ENCODE measurements around the gene ADGRG6. TPM values are rescaled to one million over a fixed set of nuclear protein-coding genes. Genes with fewer than 3 reads are reported as not detected.

The ADGRG6 gene
- total RNA-seq, 1 experiment from 2014 or later: 30.3 TPM

- no peak for DNase-seq
- Histone ChIP-seq H3K4me1 (replicated peaks; ENCODE audit: insufficient read depth) (peaks cover 11% of the 10 kb centered on the region), H3K27me3 (ENCODE audit: insufficient read depth, low read depth) (no peaks in the 10 kb centered on the region), H3K36me3 (ENCODE audit: low read depth) (no peaks in the 10 kb centered on the region), H3K79me2 (ENCODE audit: low read depth) (no peaks in the 10 kb centered on the region), H3K4me2 (no peak overlapping the region), H4K20me1 (ENCODE audit: insufficient read depth) (no peaks in the 10 kb centered on the region), H2AFZ (no peak overlapping the region), H3K9me3 (ENCODE audit: insufficient read depth, low read depth) (no peaks in the 10 kb centered on the region), H3K4me3 (no peak overlapping the region), H3K27ac (no peak overlapping the region), H3F3A (ENCODE audit: insufficient read depth, low read depth) (peaks cover 1% of the 10 kb centered on the region; the same call in 1 of the 2 replicates), H3K9me2 (ENCODE audit: insufficient read depth) (no peaks in the 10 kb centered on the region; the same call in 1 of the 2 replicates)
- intact Hi-C loops (cut with micrococcal nuclease; ENCODE audit: unreplicated experiment): no loop called here
- no TSS peak for BruUV-seq (replicated peaks)
- ChIA-PET POLR2A (ENCODE audit: unreplicated experiment) (no interaction called here), CTCF (no interaction called here)
- TF ChIP-seq CTCF (conservative IDR thresholded peaks at IDR 0.05): no peak
- no peak for TF ChIP-seq EZH2 (IDR thresholded peaks at IDR 0.05; ENCODE audit: low read depth)
These were observed 65.8 kb downstream of the ADGRG6 start for GRCh38 chr6:142367501-142368018.

GRCh38 chr6:142369266-142369665 lies 67.5 kb downstream of the ADGRG6 start:
- Histone ChIP-seq H3K4me2 (no peak overlapping the region), H3K27me3 (ENCODE audit: insufficient read depth, low read depth) (no peaks in the 10 kb centered on the region), H3K27ac (no peak overlapping the region), H3K9me3 (ENCODE audit: insufficient read depth, low read depth) (no peaks in the 10 kb centered on the region), H3K4me1 (replicated peaks; ENCODE audit: insufficient read depth) (peaks cover 27% of the 10 kb centered on the region), H3K79me2 (ENCODE audit: low read depth) (no peaks in the 10 kb centered on the region), H4K20me1 (ENCODE audit: insufficient read depth) (no peaks in the 10 kb centered on the region), H3K36me3 (ENCODE audit: low read depth) (no peaks in the 10 kb centered on the region), H3K4me3 (no peak overlapping the region), H2AFZ (no peak overlapping the region), H3F3A (ENCODE audit: insufficient read depth, low read depth) (peaks cover 9% of the 10 kb centered on the region; the same call in 1 of the 2 replicates), H3K9me2 (ENCODE audit: insufficient read depth) (no peaks in the 10 kb centered on the region; the same call in 1 of the 2 replicates)
- ChIA-PET POLR2A (ENCODE audit: unreplicated experiment) (no interaction called here), CTCF (no interaction called here)
- intact Hi-C loops (cut with micrococcal nuclease; ENCODE audit: unreplicated experiment): no loop called here
- no peak for DNase-seq
- no TSS peak for BruUV-seq (replicated peaks)
- no peak for TF ChIP-seq EZH2 (IDR thresholded peaks at IDR 0.05; ENCODE audit: low read depth)
- no peak for TF ChIP-seq CTCF (conservative IDR thresholded peaks at IDR 0.05)

DNA sequence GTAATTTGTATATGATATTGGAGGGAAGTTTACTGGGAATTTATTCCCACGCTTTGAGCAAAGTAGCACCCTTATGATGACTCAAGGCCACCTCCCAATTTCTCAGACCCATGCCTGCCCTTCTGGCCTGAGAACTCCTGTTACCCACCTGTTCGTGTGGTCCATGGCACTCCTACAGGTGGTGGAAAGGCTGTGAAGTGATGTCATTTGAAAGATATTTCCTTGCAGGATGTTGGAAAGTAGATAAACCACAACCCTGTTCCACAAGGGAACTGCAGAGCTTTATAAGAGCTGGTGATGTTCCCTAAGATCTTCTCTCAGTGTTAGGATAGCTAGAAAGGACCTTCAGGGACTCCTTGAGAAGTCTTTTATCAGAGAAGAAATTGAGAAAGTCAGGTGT lies 70.5 kb downstream of the ADGRG6 start:
- CTCF ChIA-PET: interaction anchor here (0.6 to 1.1 kb wide), 2 partner anchors 17 to 48 kb away, joined by 3 to 4 read pairs; no protein-coding TSS in a partner anchor
- no peak for TF ChIP-seq CTCF (conservative IDR thresholded peaks at IDR 0.05)
- no peak for TF ChIP-seq EZH2 (IDR thresholded peaks at IDR 0.05; ENCODE audit: low read depth)
- no TSS peak for BruUV-seq (replicated peaks)

More for the DNA sequence above, 70.5 kb downstream of the ADGRG6 start:
- no peaks in the 10 kb centered on the region for H3K9me3 ChIP-seq (ENCODE audit: insufficient read depth, low read depth)
- no peaks in the 10 kb centered on the region; the same call in 1 of the 2 replicates for H3K9me2 ChIP-seq (ENCODE audit: insufficient read depth)
- intact Hi-C loops (cut with micrococcal nuclease; ENCODE audit: unreplicated experiment): loop anchor here (1.0 to 10.0 kb wide), 2 partner anchors 130 to 1302 kb away; partner anchors contain the start of gene PHACTR2
- H3K27me3 ChIP-seq (ENCODE audit: insufficient read depth, low read depth): no peaks in the 10 kb centered on the region
- peaks cover 53% of the 10 kb centered on the region for H3K4me1 ChIP-seq (replicated peaks; ENCODE audit: insufficient read depth)
- DNase-seq: peak; percentile 68 to 95
- no peaks in the 10 kb centered on the region for H4K20me1 ChIP-seq (ENCODE audit: insufficient read depth)
- H3K36me3 ChIP-seq (ENCODE audit: low read depth): no peaks in the 10 kb centered on the region
- peaks cover 17% of the 10 kb centered on the region; the same call in 1 of the 2 replicates for H3F3A ChIP-seq (ENCODE audit: insufficient read depth, low read depth)
- H3K4me2 ChIP-seq: peak overlapping the region; percentile 60
- POLR2A ChIA-PET (ENCODE audit: unreplicated experiment): interaction anchor here (0.6 to 1.3 kb wide), 4 partner anchors 72 to 496 kb away, joined by 3 to 8 read pairs (median 4); no protein-coding TSS in a partner anchor
- no peak overlapping the region; the same call in 1 of the 2 replicates for H3K4me3 ChIP-seq
- peaks cover 5% of the 10 kb centered on the region; the same call in 1 of the 2 replicates for H3K79me2 ChIP-seq (ENCODE audit: low read depth)
- peak overlapping the region; percentile 82 for H3K27ac ChIP-seq
- H2AFZ ChIP-seq: no peak overlapping the region
